Coronary artery (tissue), 2 donors: ENCODE results near the gene FAM3A.

Source experiments
- DNase-seq: peaks from one replicate; pipeline ENCODE4 v3.0.0-alpha.2; 2017; ENCODE audit warnings: low spot score
- H3K27ac ChIP-seq, 2 donors: fragments of 200-600 bp; sonication (generic); one replicate each; pipeline ENCODE4 v1.5.1; 2016 to 2019
- H3K4me3 ChIP-seq: fragments of 200-600 bp; sonication (generic); 2 replicates; pipeline ENCODE4 v1.5.1; 2016; ENCODE audit warnings: mild to moderate bottlenecking, moderate library complexity
- TF ChIP-seq, protein P1 (sequence below): fragments of 200-600 bp; sonication (generic); IDR thresholded peaks from one replicate; pipeline ENCODE4 v1.5.1; 2019; ENCODE audit warnings: antibody characterized with exemption

The FAM3A gene

DNA sequence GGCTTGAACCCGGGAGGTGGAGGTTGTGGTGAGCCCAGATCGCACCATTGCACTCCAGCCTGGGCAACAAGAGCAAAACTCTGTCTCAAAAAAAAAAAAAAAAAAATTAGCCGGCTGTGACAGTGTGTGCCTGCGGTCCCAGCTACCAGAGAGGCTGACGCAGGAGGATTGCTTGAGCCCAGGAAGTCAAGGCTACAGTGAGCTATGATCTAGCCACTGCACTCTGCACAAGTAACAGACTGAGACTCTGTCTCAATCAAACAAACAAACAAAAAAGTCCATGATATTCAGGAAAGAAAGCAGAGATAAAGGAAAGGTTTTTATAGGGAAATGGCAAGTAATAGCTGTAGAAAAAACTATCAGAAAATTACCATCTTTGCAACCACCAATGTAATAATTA, 34.8 kb downstream of the FAM3A start:
- H3K27ac ChIP-seq = no peak overlapping the region
- no peak overlapping the region for H3K4me3 ChIP-seq
- DNase-seq = no peak
- TF ChIP-seq, protein P1, sequence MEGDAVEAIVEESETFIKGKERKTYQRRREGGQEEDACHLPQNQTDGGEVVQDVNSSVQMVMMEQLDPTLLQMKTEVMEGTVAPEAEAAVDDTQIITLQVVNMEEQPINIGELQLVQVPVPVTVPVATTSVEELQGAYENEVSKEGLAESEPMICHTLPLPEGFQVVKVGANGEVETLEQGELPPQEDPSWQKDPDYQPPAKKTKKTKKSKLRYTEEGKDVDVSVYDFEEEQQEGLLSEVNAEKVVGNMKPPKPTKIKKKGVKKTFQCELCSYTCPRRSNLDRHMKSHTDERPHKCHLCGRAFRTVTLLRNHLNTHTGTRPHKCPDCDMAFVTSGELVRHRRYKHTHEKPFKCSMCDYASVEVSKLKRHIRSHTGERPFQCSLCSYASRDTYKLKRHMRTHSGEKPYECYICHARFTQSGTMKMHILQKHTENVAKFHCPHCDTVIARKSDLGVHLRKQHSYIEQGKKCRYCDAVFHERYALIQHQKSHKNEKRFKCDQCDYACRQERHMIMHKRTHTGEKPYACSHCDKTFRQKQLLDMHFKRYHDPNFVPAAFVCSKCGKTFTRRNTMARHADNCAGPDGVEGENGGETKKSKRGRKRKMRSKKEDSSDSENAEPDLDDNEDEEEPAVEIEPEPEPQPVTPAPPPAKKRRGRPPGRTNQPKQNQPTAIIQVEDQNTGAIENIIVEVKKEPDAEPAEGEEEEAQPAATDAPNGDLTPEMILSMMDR = no peak

DNA sequence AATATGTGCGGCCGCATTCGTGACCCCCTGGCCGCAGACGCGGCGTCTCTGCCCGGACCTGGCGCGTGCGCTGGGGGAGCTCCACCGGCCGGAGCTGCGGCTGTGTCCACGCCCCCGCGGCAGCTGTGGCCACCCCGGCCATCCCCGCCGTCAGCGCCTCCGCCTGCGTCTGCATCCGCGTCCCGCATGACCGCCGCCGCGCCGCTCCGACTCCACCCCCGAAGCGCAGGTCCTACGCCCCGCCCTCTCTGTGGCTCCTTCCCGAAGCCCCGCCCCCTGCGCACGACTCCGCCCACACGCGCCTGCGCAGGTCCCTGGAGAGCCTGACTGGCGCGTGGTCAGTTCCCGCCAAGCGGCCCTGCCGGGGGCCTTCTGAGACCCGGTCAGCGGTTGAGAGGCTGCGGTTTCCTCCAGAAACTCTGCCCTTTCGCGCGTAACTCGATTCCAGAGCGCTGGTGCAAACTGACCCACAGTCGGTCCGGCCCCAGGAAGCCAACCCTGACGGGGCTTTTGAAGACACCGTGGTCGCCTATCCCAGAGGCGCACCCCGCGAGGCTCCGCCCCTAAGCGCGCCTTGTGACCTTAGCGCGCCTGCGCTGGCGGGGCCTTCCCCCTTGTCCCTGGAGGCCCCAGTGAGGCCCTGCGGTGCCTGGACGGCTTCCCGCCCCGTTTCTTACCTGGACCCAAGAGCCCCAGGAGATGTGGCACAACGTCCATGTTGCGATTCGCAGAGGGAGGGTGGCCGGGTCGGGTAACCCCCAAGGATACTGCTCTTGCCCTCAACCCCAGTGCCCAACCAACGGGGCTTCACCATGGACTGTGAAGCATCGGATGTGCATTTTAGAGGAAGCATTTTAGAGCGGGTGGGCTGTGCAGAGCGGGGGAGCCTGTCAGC, 37.1 kb downstream of the FAM3A start, which contains the start of gene LAGE3:
Gene LAGE3 (minus strand): TSS at position 554 of the 895 bp plus-strand sequence. CDS start 366 bp downstream, at position 188.
- TF ChIP-seq, protein P1 = no peak
- DNase-seq = peak; percentile 93
- Histone ChIP-seq H3K4me3 (peak within 1 kb of the TSS; percentile 75), H3K27ac (peak within 1 kb of the TSS; percentile 60 to 87)

DNA sequence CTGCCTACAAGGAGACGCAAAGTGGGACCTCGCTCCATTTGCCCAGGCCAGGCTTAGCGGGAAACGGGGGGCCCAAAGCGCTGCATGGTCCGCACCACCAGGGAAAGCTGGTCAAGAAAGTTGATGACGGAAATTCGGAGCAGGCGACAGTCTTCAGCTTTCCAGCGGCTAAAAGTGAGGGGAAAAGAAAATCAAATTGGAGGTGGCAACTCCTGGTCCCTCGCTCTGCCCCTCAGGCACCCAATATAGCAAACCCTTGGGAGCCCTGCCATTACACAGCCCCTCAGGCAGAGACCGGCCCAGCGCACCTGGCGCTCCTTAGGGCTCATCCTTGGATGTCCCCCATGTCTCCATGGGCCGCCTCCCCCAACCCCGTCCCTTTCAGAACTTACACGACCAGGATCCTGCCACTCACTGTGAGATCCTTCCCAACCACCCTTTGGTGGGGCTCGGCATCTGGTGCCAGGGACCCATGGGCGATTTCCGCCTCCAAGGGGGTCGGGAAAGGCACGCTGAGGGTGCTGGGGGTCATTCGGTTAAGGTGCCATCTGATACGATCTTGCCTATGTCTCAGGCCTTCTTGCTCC, 38.0 kb downstream of the FAM3A start:
- Histone ChIP-seq H3K4me3 (peak overlapping the region; percentile 75), H3K27ac (peak overlapping the region; percentile 60 to 87)
- peak; percentile 69 for DNase-seq
- TF ChIP-seq, protein P1 = no peak

DNA sequence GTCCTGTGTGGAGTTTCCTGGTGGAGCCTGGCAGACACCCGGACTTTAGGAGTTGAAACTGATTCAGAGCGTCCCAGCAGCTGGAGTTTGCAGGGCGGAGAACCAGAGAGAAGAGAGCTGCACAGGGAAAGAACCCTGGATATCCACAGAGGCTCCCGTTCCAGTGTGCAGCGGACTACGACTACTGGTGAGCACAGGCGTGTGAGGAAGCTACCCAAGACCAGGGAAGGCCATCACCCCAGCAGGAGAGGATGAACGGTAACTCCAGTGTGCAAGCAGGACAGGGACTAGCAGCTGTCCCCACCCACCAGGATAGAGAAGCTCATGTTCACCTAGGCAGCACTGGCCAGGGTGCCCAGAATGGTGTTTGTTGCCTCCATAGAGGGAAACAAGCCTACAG, 39.2 kb downstream of the FAM3A start:
- TF ChIP-seq, protein P1 = no peak
- H3K4me3 ChIP-seq = no peak overlapping the region
- no peak overlapping the region for H3K27ac ChIP-seq
- no peak for DNase-seq

DNA sequence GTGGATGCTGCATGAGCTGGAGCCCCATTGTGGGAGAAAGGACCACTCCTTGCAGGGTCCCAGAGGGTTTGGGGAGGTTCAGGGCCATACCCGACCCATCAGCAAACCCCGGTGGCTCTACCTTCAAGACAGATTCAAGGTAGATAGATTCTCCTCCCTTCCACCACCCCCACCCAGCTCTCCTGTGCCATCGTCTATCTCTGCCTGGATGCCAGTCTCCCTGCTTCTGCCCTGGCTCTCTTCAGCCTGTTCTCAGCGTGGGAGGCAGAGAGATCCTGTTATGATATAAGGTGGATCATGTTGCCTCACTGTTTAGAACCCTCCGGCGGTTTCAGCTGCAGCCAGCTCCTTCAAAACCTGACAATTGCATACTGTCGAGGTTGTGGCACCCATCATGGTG, 42.3 kb downstream of the FAM3A start:
- Histone ChIP-seq H3K27ac (no peak overlapping the region), H3K4me3 (no peak overlapping the region)
- no peak for DNase-seq
- TF ChIP-seq, protein P1 = no peak

DNA sequence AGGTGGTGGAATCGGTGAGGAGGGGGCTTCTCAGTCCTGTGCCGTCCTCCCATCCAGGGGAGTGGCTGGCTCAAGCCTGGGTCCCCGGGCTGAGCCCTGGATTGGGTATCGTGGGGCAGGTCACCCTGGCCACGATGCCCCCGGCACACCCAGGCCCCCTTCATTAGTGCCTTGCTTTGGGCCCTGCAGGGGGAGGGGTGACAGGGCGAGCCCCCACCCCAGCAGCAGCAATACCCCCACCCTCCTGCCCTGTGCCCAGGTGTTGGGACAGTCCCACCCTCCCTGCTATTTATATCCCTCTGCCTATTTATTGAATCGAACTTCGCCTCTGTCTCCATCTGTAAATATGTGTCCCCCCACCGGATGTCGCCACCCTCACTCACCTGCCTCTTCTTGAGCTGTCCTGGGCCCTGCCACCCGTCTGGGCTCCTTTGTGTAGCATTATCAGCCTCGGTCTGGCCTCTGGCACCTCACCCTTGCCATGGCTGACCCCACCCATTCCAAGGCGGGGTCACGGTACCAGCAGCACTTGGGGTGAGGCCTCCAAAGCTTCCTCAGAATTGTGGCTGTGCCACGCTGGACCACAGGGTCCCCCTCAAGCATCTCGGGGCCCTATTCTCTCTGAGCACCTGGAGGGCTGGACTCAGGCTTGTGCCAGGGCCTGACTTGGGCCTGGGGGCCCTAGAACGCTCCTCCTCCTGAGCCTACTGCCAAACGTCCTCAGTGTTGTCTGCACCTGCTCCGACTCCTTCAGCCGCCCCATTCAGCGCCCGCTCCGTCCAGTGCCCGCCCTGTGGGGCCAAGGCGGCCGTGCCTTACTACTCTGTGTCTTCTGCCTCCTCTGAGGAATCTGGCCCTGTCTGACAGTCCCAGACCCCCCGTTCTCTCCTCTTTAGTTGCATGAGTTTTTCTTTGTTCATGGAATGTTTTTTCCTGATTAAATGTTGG, 43.1 kb downstream of the FAM3A start:
- TF ChIP-seq, protein P1 = no peak
- Histone ChIP-seq H3K27ac (no peak overlapping the region), H3K4me3 (no peak overlapping the region)
- DNase-seq = no peak
